ENCODE data around the gene ESPNL. TPM values are rescaled to one million over a fixed set of nuclear protein-coding genes. Genes with fewer than 3 reads are reported as not detected.

ESPNL gene
- total and polyA plus RNA-seq, 4 donors = 0.08 to 0.59 (median 0.35) TPM

DNA sequence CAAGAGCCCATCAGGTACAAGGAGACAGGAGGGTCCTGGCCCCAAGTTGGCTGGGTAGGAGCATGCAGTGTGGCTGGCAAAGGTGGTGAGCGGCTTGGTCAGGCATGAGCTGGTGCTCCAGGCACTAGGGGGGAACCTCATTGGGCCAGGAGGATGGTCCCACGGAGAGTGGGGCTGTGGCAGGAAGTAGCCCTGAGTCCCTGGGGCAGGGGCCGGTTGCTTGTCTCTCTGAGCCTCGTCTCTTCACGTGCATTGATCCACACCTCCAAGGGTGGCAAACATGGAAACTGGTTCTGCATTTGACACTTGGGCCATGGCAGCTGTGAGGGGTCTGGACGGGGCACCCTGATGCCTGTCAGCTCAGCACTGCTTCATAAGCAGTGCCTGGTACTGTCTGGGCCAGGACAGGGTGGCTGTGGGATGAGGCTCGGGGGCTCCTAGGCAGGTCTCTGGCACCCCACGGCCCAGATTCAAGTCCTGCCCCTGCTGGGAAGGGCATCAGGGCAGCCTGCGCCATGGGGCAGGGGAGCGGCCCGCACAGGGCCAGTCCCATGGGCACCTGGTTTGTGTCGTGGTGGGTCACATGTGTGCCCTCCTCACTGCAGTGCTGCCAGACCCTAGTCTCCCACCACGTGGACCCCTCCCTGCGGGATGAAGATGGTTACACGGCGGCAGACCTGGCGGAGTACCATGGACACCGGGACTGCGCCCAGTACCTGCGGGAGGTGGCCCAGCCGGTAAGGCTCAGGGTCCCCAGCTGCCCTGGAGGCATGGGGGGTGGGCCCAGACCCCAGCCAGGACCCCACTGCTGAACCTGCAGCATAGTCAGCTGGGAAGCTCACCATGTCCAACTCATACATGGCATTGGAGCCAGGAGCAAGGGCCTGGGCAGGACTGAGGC, 16.4 kb downstream of the ESPNL start:
- Histone ChIP-seq H3K9ac (ENCODE audit: low read depth in 1 of 2, low read length in 2 of 2) (no peak overlapping the region), H3K27ac (ENCODE audit: low read depth in 1 of 2, low read length in 2 of 2) (no peak overlapping the region), H3K9me3 (ENCODE audit: control insufficient read depth in 4 of 4, low read length in 3 of 4) (no peaks in the 10 kb centered on the region), H3K36me3 (ENCODE audit: control insufficient read depth in 4 of 4, insufficient read depth in 3 of 4, low read depth in 1 of 4, low read length in 3 of 4) (no peaks in the 10 kb centered on the region), H3K27me3 (ENCODE audit: control insufficient read depth in 4 of 4, insufficient read depth in 4 of 4, low read length in 3 of 4) (no peaks in the 10 kb centered on the region), H3K4me3 (ENCODE audit: low read depth in 1 of 3, low read length in 3 of 3) (no peak overlapping the region), H3K4me1 (ENCODE audit: control insufficient read depth in 4 of 4, insufficient read depth in 4 of 4, low read length in 3 of 4) (peaks cover 0 to 3% (median 0%) of the 10 kb centered on the region in 4 donors)
- TF ChIP-seq RXRA (IDR thresholded peaks at IDR 0.05) (no peak), ZBTB33 (IDR thresholded peaks at IDR 0.05) (no peak), JUND (IDR thresholded peaks at IDR 0.05) (no peak), YY1 (IDR thresholded peaks at IDR 0.05) (no peak), GABPA (IDR thresholded peaks at IDR 0.05 in 1 of 2, conservative IDR thresholded peaks at IDR 0.05 in 1 of 2) (no peak), FOXA2 (IDR thresholded peaks at IDR 0.05) (no peak), NR2F2 (IDR thresholded peaks at IDR 0.05) (no peak)
- 90% methylated on average over 21 of the region's 21 CpGs for WGBS
- no peak for DNase-seq (ENCODE audit: low spot score)

GRCh38 chr2:238117199-238118154, 17.3 kb downstream of the ESPNL start:
- Histone ChIP-seq H3K9ac (ENCODE audit: low read depth in 1 of 2, low read length in 2 of 2) (no peak overlapping the region), H3K4me1 (ENCODE audit: control insufficient read depth in 4 of 4, insufficient read depth in 4 of 4, low read length in 3 of 4) (peaks cover 0 to 3% (median 0%) of the 10 kb centered on the region in 4 donors), H3K27me3 (ENCODE audit: control insufficient read depth in 4 of 4, insufficient read depth in 4 of 4, low read length in 3 of 4) (no peaks in the 10 kb centered on the region), H3K9me3 (ENCODE audit: control insufficient read depth in 4 of 4, low read length in 3 of 4) (no peaks in the 10 kb centered on the region), H3K27ac (ENCODE audit: low read depth in 1 of 2, low read length in 2 of 2) (no peak overlapping the region), H3K4me3 (ENCODE audit: low read depth in 1 of 3, low read length in 3 of 3) (no peak overlapping the region), H3K36me3 (ENCODE audit: control insufficient read depth in 4 of 4, insufficient read depth in 3 of 4, low read depth in 1 of 4, low read length in 3 of 4) (no peaks in the 10 kb centered on the region)
- TF ChIP-seq HNF4G (IDR thresholded peaks at IDR 0.05) = no peak
- 76% methylated on average over 11 of the region's 11 CpGs for WGBS
- DNase-seq (ENCODE audit: low spot score) = no peak

- Histone ChIP-seq H3K9me3 (ENCODE audit: control insufficient read depth in 4 of 4, low read length in 3 of 4) (no peaks in the 10 kb centered on the region), H3K27ac (ENCODE audit: low read depth in 1 of 2, low read length in 2 of 2) (no peak overlapping the region), H3K4me1 (ENCODE audit: control insufficient read depth in 4 of 4, insufficient read depth in 4 of 4, low read length in 3 of 4) (no peaks in the 10 kb centered on the region), H3K4me3 (ENCODE audit: low read depth in 1 of 3, low read length in 3 of 3) (no peak overlapping the region), H3K27me3 (ENCODE audit: control insufficient read depth in 4 of 4, insufficient read depth in 4 of 4, low read length in 3 of 4) (no peaks in the 10 kb centered on the region), H3K9ac (ENCODE audit: low read depth in 1 of 2, low read length in 2 of 2) (no peak overlapping the region), H3K36me3 (ENCODE audit: control insufficient read depth in 4 of 4, insufficient read depth in 3 of 4, low read depth in 1 of 4, low read length in 3 of 4) (no peaks in the 10 kb centered on the region)
- no peak for TF ChIP-seq FOXA2 (IDR thresholded peaks at IDR 0.05)
- no peak for TF ChIP-seq HNF4G (IDR thresholded peaks at IDR 0.05)
- DNase-seq (ENCODE audit: low spot score) = no peak
- 78% methylated on average over 15 of the region's 15 CpGs for WGBS
Measured at GRCh38 chr2:238119756-238120462, 19.8 kb downstream of the ESPNL start.
